Hepatocyte (in vitro differentiated cells): ENCODE data around the gene BMP10. TPM values are rescaled to one million over a fixed set of nuclear protein-coding genes. Genes with fewer than 3 reads are reported as not detected.

Experiments
- DNase-seq: peaks from one replicate; pipeline ENCODE4 v3.0.0-alpha.2; 2016; ENCODE audit warnings: low spot score
- H2AFZ ChIP-seq: fragments of 200-600 bp; sonication (generic); 2 replicates; pipeline ENCODE4 v1.6.0; 2016; ENCODE audit warnings: antibody characterized with exemption, mild to moderate bottlenecking
- H3K27ac ChIP-seq: fragments of 200-600 bp; sonication (generic); 2 replicates; pipeline ENCODE4 v1.5.1; 2016; ENCODE audit warnings: mild to moderate bottlenecking
- H3K27me3 ChIP-seq: fragments of 200-600 bp; sonication (generic); 2 replicates; pipeline ENCODE4 v1.6.1; 2016
- H3K36me3 ChIP-seq: fragments of 200-600 bp; sonication (generic); replicated peaks from 2 replicates; pipeline ENCODE4 v1.5.1; 2016; ENCODE audit warnings: low read depth; ENCODE audit not compliant: insufficient read depth
- H3K4me1 ChIP-seq: fragments of 200-600 bp; sonication (generic); 2 replicates; pipeline ENCODE4 v1.5.1; 2016; ENCODE audit warnings: mild to moderate bottlenecking, moderate library complexity; ENCODE audit not compliant: insufficient read depth
- H3K4me2 ChIP-seq: fragments of 200-600 bp; sonication (generic); 2 replicates; pipeline ENCODE4 v1.6.0; 2016
- H3K4me3 ChIP-seq: fragments of 200-600 bp; sonication (generic); 2 replicates; pipeline ENCODE4 v1.5.1; 2016; ENCODE audit warnings: mild to moderate bottlenecking
- H3K79me2 ChIP-seq: fragments of 200-600 bp; sonication (generic); 2 replicates; pipeline ENCODE4 v1.6.0; 2017; ENCODE audit warnings: mild to moderate bottlenecking
- H3K9me2 ChIP-seq: fragments of 200-600 bp; sonication (generic); replicated peaks from 2 replicates; pipeline ENCODE4 v1.6.0; 2017; ENCODE audit warnings: mild to moderate bottlenecking; ENCODE audit not compliant: insufficient read depth
- H3K9me3 ChIP-seq: fragments of 200-600 bp; sonication (generic); 2 replicates; pipeline ENCODE4 v1.5.1; 2016; ENCODE audit warnings: low read depth, mild to moderate bottlenecking
- H4K20me1 ChIP-seq: fragments of 200-600 bp; sonication (generic); 2 replicates; pipeline ENCODE4 v1.6.0; 2016; ENCODE audit warnings: mild to moderate bottlenecking; ENCODE audit not compliant: insufficient read depth, poor library complexity, severe bottlenecking
- EZH2 ChIP-seq: fragments of 200-600 bp; sonication (generic); IDR thresholded peaks from 2 replicates; pipeline ENCODE4 v1.6.1; 2016; ENCODE audit warnings: antibody characterized with exemption, mild to moderate bottlenecking, borderline replicate concordance
- EZH2phosphoT487 ChIP-seq: fragments of 200-600 bp; sonication (generic); IDR thresholded peaks from one replicate; pipeline ENCODE4 v1.6.1; 2018; ENCODE audit warnings: antibody characterized with exemption, mild to moderate bottlenecking, low read depth, moderate library complexity; ENCODE audit not compliant: unreplicated experiment, severe bottlenecking
- WGBS: methylation state at CpG from one replicate; pipeline ENCODE4 v1.1.6; 2016; ENCODE audit warnings: low lambda C conversion rate; ENCODE audit errors: missing lambda C conversion rate; 5-methylcytosine and 5-hydroxymethylcytosine counted together
- polyA plus RNA-seq: library from polyadenylated mRNA; unstranded; fragments of >200 nt; fragmentation: Nextera tagmentation; extraction: Ambion mirVana; gene quantifications from 2 replicates; pipeline ENCODE4 v1.2.1, GENCODE V29; 2016
- total RNA-seq: library from RNA; depleted of rRNA; stranded (reverse); fragments of >200 nt; gene quantifications from 2 replicates; pipeline ENCODE4 v1.2.3, GENCODE V29; 2014
- TF ChIP-seq, protein P1 (sequence below): fragments of 200-600 bp; sonication (generic); IDR thresholded peaks from 2 replicates; pipeline ENCODE4 v1.5.1; 2016; ENCODE audit warnings: antibody characterized with exemption, mild to moderate bottlenecking; ENCODE audit not compliant: poor library complexity

BMP10 gene
- total and polyA plus RNA-seq, 2 experiments from 2014 or later, result 0.27 TPM; not detected in 1

DNA sequence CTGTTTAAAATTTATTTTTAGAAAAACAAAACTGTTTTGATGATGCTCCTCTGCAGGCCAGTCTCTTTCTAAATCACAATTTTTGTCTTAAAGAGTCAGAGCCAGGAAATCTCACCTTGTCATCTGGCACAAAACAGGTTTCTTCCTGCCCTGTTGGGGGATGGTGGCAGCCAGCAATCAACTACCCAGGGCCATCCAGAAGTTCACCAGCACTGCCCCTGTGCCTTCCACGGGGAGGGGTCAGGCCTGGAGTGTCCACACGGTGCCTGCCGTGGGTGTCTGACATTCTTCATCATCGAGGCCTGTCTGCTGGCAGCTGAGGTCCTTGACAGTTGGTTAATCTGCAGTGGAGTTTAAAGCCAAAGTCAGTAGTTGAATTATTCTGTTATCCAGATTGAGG is 40.0 kb upstream of the BMP10 start:
- Histone ChIP-seq H4K20me1 (no peaks in the 10 kb centered on the region), H3K27ac (no peak overlapping the region), H3K79me2 (no peaks in the 10 kb centered on the region), H3K4me1 (no peaks in the 10 kb centered on the region), H3K27me3 (no peaks in the 10 kb centered on the region), H3K4me2 (no peak overlapping the region), H3K9me2 (no peaks in the 10 kb centered on the region), H2AFZ (no peak overlapping the region), H3K9me3 (no peaks in the 10 kb centered on the region), H3K4me3 (no peak overlapping the region), H3K36me3 (no peaks in the 10 kb centered on the region)
- TF ChIP-seq EZH2phosphoT487 (no peak), EZH2 (no peak)
- TF ChIP-seq, protein P1, sequence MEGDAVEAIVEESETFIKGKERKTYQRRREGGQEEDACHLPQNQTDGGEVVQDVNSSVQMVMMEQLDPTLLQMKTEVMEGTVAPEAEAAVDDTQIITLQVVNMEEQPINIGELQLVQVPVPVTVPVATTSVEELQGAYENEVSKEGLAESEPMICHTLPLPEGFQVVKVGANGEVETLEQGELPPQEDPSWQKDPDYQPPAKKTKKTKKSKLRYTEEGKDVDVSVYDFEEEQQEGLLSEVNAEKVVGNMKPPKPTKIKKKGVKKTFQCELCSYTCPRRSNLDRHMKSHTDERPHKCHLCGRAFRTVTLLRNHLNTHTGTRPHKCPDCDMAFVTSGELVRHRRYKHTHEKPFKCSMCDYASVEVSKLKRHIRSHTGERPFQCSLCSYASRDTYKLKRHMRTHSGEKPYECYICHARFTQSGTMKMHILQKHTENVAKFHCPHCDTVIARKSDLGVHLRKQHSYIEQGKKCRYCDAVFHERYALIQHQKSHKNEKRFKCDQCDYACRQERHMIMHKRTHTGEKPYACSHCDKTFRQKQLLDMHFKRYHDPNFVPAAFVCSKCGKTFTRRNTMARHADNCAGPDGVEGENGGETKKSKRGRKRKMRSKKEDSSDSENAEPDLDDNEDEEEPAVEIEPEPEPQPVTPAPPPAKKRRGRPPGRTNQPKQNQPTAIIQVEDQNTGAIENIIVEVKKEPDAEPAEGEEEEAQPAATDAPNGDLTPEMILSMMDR, result no peak
- WGBS, result 29% methylated on average over 4 of the region's 4 CpGs
- DNase-seq, result no peak

DNA sequence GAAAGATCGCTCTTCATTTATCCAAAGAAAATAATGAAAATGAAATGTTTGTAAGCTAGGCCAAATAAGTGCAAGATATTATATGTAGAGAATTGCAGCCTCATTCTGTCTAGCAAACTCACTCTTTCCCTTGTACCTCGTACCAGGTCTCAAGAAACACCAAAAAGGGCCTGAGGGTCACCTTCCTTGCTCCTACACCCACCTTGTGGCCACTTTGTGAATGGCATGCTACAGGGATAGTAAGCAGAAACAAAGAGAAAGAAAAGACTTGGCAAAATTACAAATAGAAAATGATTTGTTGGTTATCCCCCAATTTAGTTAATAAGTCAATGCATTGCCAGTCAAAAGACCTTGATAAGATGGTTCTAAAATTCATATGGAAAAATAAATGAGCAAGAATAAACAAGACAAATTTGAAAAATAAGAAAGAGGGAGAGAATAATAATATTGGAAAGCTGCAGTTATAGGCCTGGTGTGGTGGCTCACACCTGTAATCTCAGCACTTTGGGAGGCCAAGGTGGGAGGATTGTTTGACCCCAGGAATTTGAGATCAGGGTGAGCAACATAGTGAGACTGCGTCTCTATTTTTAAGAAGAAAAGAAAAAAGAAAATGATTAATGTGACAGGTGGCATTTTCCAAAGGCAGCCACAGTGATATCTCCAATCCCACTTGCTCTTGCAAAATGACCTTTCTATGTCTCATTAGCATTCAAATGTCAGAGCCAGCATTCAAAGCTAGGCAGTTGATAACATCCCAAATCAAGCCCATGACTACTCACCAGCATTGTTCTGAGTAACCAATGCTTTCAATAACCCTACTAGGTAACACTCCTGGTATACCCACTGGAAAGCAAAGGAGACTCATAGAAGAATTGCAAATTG is 38.8 kb upstream of the BMP10 start:
- TF ChIP-seq, protein P1, result peak; percentile 96
- TF ChIP-seq EZH2, result no peak
- no peaks in the 10 kb centered on the region for H3K79me2 ChIP-seq
- H3K9me3 ChIP-seq, result no peaks in the 10 kb centered on the region
- no peak overlapping the region for H3K4me2 ChIP-seq
- H3K27me3 ChIP-seq, result no peaks in the 10 kb centered on the region
- DNase-seq, result peak; percentile 83
- H2AFZ ChIP-seq, result no peak overlapping the region
- no peak overlapping the region for H3K27ac ChIP-seq
- H4K20me1 ChIP-seq, result no peaks in the 10 kb centered on the region
- 73% methylated on average over 3 of the region's 3 CpGs for WGBS
- no peaks in the 10 kb centered on the region for H3K36me3 ChIP-seq
- H3K4me1 ChIP-seq, result no peaks in the 10 kb centered on the region
- no peak overlapping the region for H3K4me3 ChIP-seq
- no peaks in the 10 kb centered on the region for H3K9me2 ChIP-seq

DNA sequence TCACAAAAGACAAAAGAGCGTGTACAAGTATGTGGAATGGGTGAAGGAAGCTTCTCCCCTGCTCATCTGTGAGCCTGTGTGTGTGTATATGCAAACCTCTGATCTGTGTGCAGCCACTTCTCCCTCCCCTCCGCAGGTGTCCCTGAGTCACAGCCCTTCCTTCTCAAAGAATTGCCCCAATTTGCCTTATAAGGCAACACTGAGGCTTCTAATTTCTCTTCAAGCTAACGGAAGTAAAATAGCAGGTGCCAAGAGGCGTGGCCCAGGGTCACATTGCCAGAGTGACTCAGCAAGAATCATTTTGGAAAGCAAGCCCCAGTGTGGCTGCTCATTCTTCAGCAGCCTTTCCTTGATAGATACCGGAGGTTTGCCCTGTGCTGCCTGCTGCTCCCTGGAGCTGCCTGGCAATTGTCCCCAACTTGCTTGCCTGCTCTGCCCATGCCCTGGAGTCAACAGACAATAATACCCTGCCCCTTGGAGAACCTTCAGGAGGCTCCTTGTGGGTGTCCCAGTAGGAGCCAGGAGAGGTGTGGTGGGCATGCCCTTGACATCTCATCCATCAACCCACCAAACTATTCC is 37.3 kb upstream of the BMP10 start:
- TF ChIP-seq, protein P1, result no peak
- TF ChIP-seq EZH2phosphoT487, result no peak
- TF ChIP-seq EZH2, result no peak
- Histone ChIP-seq H3K27ac (no peak overlapping the region), H3K4me2 (no peak overlapping the region), H3K4me1 (no peaks in the 10 kb centered on the region), H2AFZ (no peak overlapping the region), H3K4me3 (no peak overlapping the region), H3K79me2 (no peaks in the 10 kb centered on the region), H3K36me3 (no peaks in the 10 kb centered on the region), H4K20me1 (no peaks in the 10 kb centered on the region), H3K9me3 (no peaks in the 10 kb centered on the region), H3K9me2 (no peaks in the 10 kb centered on the region), H3K27me3 (no peaks in the 10 kb centered on the region)
- WGBS, result 71% methylated on average over 5 of the region's 5 CpGs
- peak; percentile 37 for DNase-seq
